Vagina (tissue), 2 donors: Measurements from ENCODE around the gene DPP6. TPM values are rescaled to one million over a fixed set of nuclear protein-coding genes. Genes with fewer than 3 reads are reported as not detected.
"Not testable (repeated sequence)": the region's sequence is repeated elsewhere in the genome, so short reads cannot be mapped to it uniquely, and the experiment has no call there.

ENCODE experiments used
- DNase-seq, 2 donors: peaks; one replicate each; pipeline ENCODE4 v3.0.0-alpha.2; 2017; ENCODE audit errors: extremely low spot score in 2 of 2
- H3K27ac ChIP-seq: fragments of 200-600 bp; sonication (generic); one replicate; pipeline ENCODE4 v1.5.1; 2019
- H3K27me3 ChIP-seq: fragments of 200-600 bp; sonication (generic); one replicate; pipeline ENCODE4 v1.5.1; 2019
- H3K36me3 ChIP-seq, 2 donors: fragments of 200-600 bp; sonication (generic); one replicate each; pipeline ENCODE4 v1.5.1; 2017 to 2019
- H3K4me1 ChIP-seq: fragments of 200-600 bp; sonication (generic); one replicate; pipeline ENCODE4 v1.5.1; 2019
- H3K4me3 ChIP-seq, 2 donors: fragments of 200-600 bp; sonication (generic); 1 replicate in 1 of 2; 2 replicates in 1 of 2; pipeline ENCODE4 v1.5.1; 2016 to 2019
- H3K9me3 ChIP-seq: fragments of 200-600 bp; sonication (generic); one replicate; pipeline ENCODE4 v1.5.1; 2019
- CTCF ChIP-seq, 3 experiments: fragments of 450-650 bp in 2 of 3; fragments of 200-600 bp in 1 of 3; sonication (generic) in 1 of 3; IDR thresholded peaks; one replicate each; pipeline ENCODE4 v1.5.1; 2017 to 2019; ENCODE audit warnings: antibody characterized with exemption in 3 of 3, mild to moderate bottlenecking in 2 of 3, moderate library complexity in 2 of 3
- POLR2A ChIP-seq, 2 donors: fragments of 450-650 bp; IDR thresholded peaks; one replicate each; pipeline ENCODE4 v1.6.1; 2017; ENCODE audit warnings: antibody characterized with exemption in 2 of 2, mild to moderate bottlenecking in 2 of 2, moderate library complexity in 2 of 2
- POLR2AphosphoS5 ChIP-seq, 2 donors: sonication (generic); formaldehyde crosslinking; IDR thresholded peaks; one replicate each; pipeline ENCODE4 v1.9.0; 2017; ENCODE audit warnings: antibody characterized with exemption in 2 of 2, mild to moderate bottlenecking in 2 of 2, low read depth in 1 of 2; ENCODE audit not compliant: insufficient read depth in 1 of 2
- intact Hi-C: fragments of 100-400 bp; cut with DNase I; formaldehyde crosslinking; loops from one replicate; pipeline ENCODE4 v1.15.1; 2023
- total RNA-seq: library from RNA; depleted of rRNA; stranded (reverse); fragments of >200 nt; gene quantifications from one replicate; pipeline ENCODE4 v1.2.3, GENCODE V29; 2016

DPP6 gene
- total RNA-seq, 1 donor from 2014 or later, result 7.9 TPM

- H3K27ac ChIP-seq, H3K36me3 ChIP-seq, H3K4me1 ChIP-seq, intact Hi-C loops, H3K9me3 ChIP-seq, H3K27me3 ChIP-seq, DNase-seq, H3K4me3 ChIP-seq: not testable (repeated sequence)
Measured at GRCh38 chr7:154148791-154149516, 96.8 kb downstream of the DPP6 start.

- intact Hi-C loops, DNase-seq, H3K9me3 ChIP-seq, H3K4me3 ChIP-seq, H3K27ac ChIP-seq, H3K4me1 ChIP-seq, H3K27me3 ChIP-seq, H3K36me3 ChIP-seq: not testable (repeated sequence)
Measured at GRCh38 chr7:154150656-154151055, 98.5 kb downstream of the DPP6 start.

- H3K27ac ChIP-seq, H3K36me3 ChIP-seq, H3K4me1 ChIP-seq, DNase-seq, H3K4me3 ChIP-seq, H3K27me3 ChIP-seq, H3K9me3 ChIP-seq, intact Hi-C loops: not testable (repeated sequence)
Measured at GRCh38 chr7:154151306-154151705, 99.1 kb downstream of the DPP6 start.

GRCh38 chr7:154155928-154156327, 103.7 kb downstream of the DPP6 start:
- H3K9me3 ChIP-seq, H3K36me3 ChIP-seq, H3K27ac ChIP-seq, DNase-seq, intact Hi-C loops, H3K4me3 ChIP-seq, H3K27me3 ChIP-seq, H3K4me1 ChIP-seq: not testable (repeated sequence)

GRCh38 chr7:154162921-154163320, 110.7 kb downstream of the DPP6 start:
- DNase-seq, H3K36me3 ChIP-seq, H3K4me3 ChIP-seq, H3K27ac ChIP-seq, intact Hi-C loops, H3K4me1 ChIP-seq, H3K9me3 ChIP-seq, H3K27me3 ChIP-seq: not testable (repeated sequence)

- H3K4me1 ChIP-seq, intact Hi-C loops, H3K27ac ChIP-seq, H3K4me3 ChIP-seq, H3K9me3 ChIP-seq, H3K36me3 ChIP-seq, DNase-seq, H3K27me3 ChIP-seq: not testable (repeated sequence)
Measured at GRCh38 chr7:154163642-154164041, 111.4 kb downstream of the DPP6 start.

GRCh38 chr7:154167051-154167450, 114.9 kb downstream of the DPP6 start:
- Histone ChIP-seq H3K4me1 (no peaks in the 10 kb centered on the region), H3K9me3 (no peaks in the 10 kb centered on the region), H3K4me3 (no peak overlapping the region), H3K36me3 (no peaks in the 10 kb centered on the region), H3K27ac (no peak overlapping the region), H3K27me3 (no peaks in the 10 kb centered on the region)
- DNase-seq, result no peak
- no peak for TF ChIP-seq POLR2AphosphoS5 (IDR thresholded peaks at IDR 0.05; ENCODE audit: insufficient read depth in 1 of 2, low read depth in 1 of 2)
- no peak for TF ChIP-seq POLR2A (IDR thresholded peaks at IDR 0.05)
- no peak for TF ChIP-seq CTCF (IDR thresholded peaks at IDR 0.05)
- intact Hi-C loops, result no loop called here

- Histone ChIP-seq H3K9me3 (no peaks in the 10 kb centered on the region), H3K27ac (no peak overlapping the region), H3K4me1 (no peaks in the 10 kb centered on the region), H3K4me3 (no peak overlapping the region), H3K27me3 (no peaks in the 10 kb centered on the region), H3K36me3 (no peaks in the 10 kb centered on the region)
- no peak for TF ChIP-seq POLR2A (IDR thresholded peaks at IDR 0.05)
- no peak for TF ChIP-seq CTCF (IDR thresholded peaks at IDR 0.05)
- intact Hi-C loops, result no loop called here
- no peak for DNase-seq
Measured at GRCh38 chr7:154167807-154168206, 115.6 kb downstream of the DPP6 start.
